Gastroesophageal sphincter (tissue), 4 donors: ENCODE results near the gene KCNMB3. TPM values are rescaled to one million over a fixed set of nuclear protein-coding genes. Genes with fewer than 3 reads are reported as not detected.
"Not testable (repeated sequence)": the region's sequence is repeated elsewhere in the genome, so short reads cannot be mapped to it uniquely, and the experiment has no call there.

Experiments
- ATAC-seq: fragments of 150-250 bp; one replicate; pipeline ENCODE4 v1.9.1; 2016; ENCODE audit warnings: mild to moderate bottlenecking, moderate library complexity
- H3K27ac ChIP-seq, 4 donors: fragments of 200-600 bp; sonication (generic) in 3 of 4; 1 replicate in 3 of 4; 2 replicates in 1 of 4; pipeline ENCODE4 v1.5.1; 2016 to 2019
- H3K27me3 ChIP-seq: fragments of 200-600 bp; sonication (generic); one replicate; pipeline ENCODE4 v1.5.1; 2019
- H3K36me3 ChIP-seq, 2 donors: fragments of 200-600 bp; sonication (generic); one replicate each; pipeline ENCODE4 v1.5.1; 2019; ENCODE audit warnings: control low read depth in 1 of 2
- H3K4me1 ChIP-seq, 3 donors: fragments of 200-600 bp; sonication (generic); 1 replicate in 2 of 3; 2 replicates in 1 of 3; pipeline ENCODE4 v1.5.1; 2016 to 2019; ENCODE audit warnings: control low read depth in 2 of 3
- H3K4me3 ChIP-seq, 2 donors: fragments of 200-600 bp; sonication (generic); one replicate each; pipeline ENCODE4 v1.5.1; 2019; ENCODE audit warnings: mild to moderate bottlenecking in 1 of 2, moderate library complexity in 1 of 2
- H3K9me3 ChIP-seq, 3 donors: fragments of 200-600 bp; sonication (generic); one replicate each; pipeline ENCODE4 v1.5.1; 2017 to 2019; ENCODE audit warnings: control low read depth in 2 of 3
- EP300 ChIP-seq: sonication (generic); formaldehyde crosslinking; IDR thresholded peaks from one replicate; pipeline ENCODE4 v1.6.1; 2017; ENCODE audit warnings: antibody characterized with exemption, mild to moderate bottlenecking
- POLR2A ChIP-seq, 2 donors: fragments of 450-650 bp; IDR thresholded peaks; one replicate each; pipeline ENCODE4 v1.6.1; 2017; ENCODE audit warnings: antibody characterized with exemption in 2 of 2, mild to moderate bottlenecking in 2 of 2, moderate library complexity in 1 of 2
- POLR2AphosphoS5 ChIP-seq: sonication (generic); formaldehyde crosslinking; IDR thresholded peaks from one replicate; pipeline ENCODE4 v1.6.1; 2017; ENCODE audit warnings: antibody characterized with exemption
- WGBS, 2 donors: methylation state at CpG; one replicate each; pipeline ENCODE4 v1.1.5; 2018; ENCODE audit warnings: low coverage in 1 of 2; 5-methylcytosine and 5-hydroxymethylcytosine counted together
- total RNA-seq, 4 donors: library from RNA; depleted of rRNA; stranded (reverse); fragments of >200 nt; gene quantifications; one replicate each; pipeline ENCODE4 v1.1.0, GENCODE V29; 2016
- TF ChIP-seq, protein P1 (sequence below), 4 experiments: fragments of 200-600 bp in 2 of 4; fragments of 450-650 bp in 2 of 4; sonication (generic) in 1 of 4; IDR thresholded peaks; one replicate each; pipeline ENCODE4 v1.5.1; 2017 to 2019; ENCODE audit warnings: antibody characterized with exemption in 4 of 4, mild to moderate bottlenecking in 2 of 4, moderate library complexity in 2 of 4

KCNMB3 gene
- total RNA-seq, 4 donors from 2014 or later = 1.0 to 6.2 (median 4.1) TPM

DNA sequence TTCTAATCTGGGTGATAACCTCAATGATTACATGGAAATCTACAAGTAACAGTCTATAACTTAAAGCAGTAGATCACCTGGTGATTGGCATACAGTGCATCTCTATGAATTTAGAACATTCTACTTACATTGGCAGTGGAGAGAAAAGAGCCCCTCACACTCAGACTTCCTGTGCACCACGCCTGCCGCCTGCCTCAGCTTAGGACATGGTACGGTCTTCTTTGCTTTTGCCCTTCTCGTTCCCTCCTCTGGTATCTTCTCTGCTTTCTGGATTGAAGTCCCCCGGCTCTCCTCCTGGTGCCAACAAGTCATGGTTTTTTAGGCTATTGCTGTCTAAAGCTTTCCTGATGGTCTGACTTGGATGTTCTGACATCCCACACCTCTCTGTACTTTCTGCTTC is 7.9 kb upstream of the KCNMB3 start:
- Histone ChIP-seq H3K36me3 (no peaks in the 10 kb centered on the region), H3K27ac (no peak overlapping the region), H3K4me1 (peaks cover 0 to 3% (median 0%) of the 10 kb centered on the region in 3 donors), H3K27me3 (no peaks in the 10 kb centered on the region), H3K4me3 (no peak overlapping the region), H3K9me3 (peaks cover 0 to 14% (median 0%) of the 10 kb centered on the region in 3 donors)
- TF ChIP-seq, protein P1, sequence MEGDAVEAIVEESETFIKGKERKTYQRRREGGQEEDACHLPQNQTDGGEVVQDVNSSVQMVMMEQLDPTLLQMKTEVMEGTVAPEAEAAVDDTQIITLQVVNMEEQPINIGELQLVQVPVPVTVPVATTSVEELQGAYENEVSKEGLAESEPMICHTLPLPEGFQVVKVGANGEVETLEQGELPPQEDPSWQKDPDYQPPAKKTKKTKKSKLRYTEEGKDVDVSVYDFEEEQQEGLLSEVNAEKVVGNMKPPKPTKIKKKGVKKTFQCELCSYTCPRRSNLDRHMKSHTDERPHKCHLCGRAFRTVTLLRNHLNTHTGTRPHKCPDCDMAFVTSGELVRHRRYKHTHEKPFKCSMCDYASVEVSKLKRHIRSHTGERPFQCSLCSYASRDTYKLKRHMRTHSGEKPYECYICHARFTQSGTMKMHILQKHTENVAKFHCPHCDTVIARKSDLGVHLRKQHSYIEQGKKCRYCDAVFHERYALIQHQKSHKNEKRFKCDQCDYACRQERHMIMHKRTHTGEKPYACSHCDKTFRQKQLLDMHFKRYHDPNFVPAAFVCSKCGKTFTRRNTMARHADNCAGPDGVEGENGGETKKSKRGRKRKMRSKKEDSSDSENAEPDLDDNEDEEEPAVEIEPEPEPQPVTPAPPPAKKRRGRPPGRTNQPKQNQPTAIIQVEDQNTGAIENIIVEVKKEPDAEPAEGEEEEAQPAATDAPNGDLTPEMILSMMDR (IDR thresholded peaks at IDR 0.05) = no peak
- TF ChIP-seq POLR2A (IDR thresholded peaks at IDR 0.05) (no peak), EP300 (no peak), POLR2AphosphoS5 (no peak)
- no peak for ATAC-seq
- WGBS, 2 donors = 87 to 95% methylated on average over 3 to 4 of the region's 5 CpGs

GRCh38 chr3:179257742-179258141 is 6.8 kb upstream of the KCNMB3 start:
- ATAC-seq, H3K27ac ChIP-seq, H3K4me3 ChIP-seq, H3K36me3 ChIP-seq, H3K4me1 ChIP-seq, H3K27me3 ChIP-seq: not testable (repeated sequence)
- H3K9me3 ChIP-seq = peaks cover 0 to 14% (median 0%) of the 10 kb centered on the region in 3 donors
- WGBS, 2 donors = 76 to 98% methylated on average over 3 to 5 of the region's 11 CpGs

DNA sequence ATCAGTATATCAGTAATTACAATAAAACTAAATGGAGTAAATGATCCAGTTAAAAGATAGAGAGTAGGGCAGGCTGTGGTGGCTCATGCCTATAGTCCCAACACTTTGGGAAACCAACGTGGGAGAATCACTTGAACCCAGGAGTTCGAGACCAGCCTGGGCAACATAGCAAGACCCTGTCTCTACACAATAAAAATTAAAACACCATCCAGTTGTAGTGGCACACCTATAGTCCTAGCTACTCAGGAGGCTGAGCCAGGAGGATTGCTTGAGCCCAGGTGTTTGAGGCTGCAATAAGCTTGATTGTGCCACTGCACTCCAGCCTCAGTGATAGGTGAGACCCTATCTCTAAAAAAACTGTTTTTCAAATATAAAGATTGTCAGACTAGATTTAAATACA is 5.9 kb upstream of the KCNMB3 start:
- no peak for ATAC-seq
- no peak overlapping the region for H3K4me3 ChIP-seq
- no peaks in the 10 kb centered on the region for H3K36me3 ChIP-seq
- H3K27me3 ChIP-seq = no peaks in the 10 kb centered on the region
- H3K27ac ChIP-seq = no peak overlapping the region
- H3K9me3 ChIP-seq = peaks cover 0 to 14% (median 0%) of the 10 kb centered on the region in 3 donors
- TF ChIP-seq POLR2AphosphoS5 = no peak
- TF ChIP-seq EP300 = no peak
- TF ChIP-seq, protein P1 (IDR thresholded peaks at IDR 0.05) = no peak
- TF ChIP-seq POLR2A (IDR thresholded peaks at IDR 0.05) = no peak
- H3K4me1 ChIP-seq = peaks cover 0 to 3% (median 0%) of the 10 kb centered on the region in 3 donors
- 88 to 100% methylated on average over 2 of the region's 2 CpGs for WGBS, 2 donors

DNA sequence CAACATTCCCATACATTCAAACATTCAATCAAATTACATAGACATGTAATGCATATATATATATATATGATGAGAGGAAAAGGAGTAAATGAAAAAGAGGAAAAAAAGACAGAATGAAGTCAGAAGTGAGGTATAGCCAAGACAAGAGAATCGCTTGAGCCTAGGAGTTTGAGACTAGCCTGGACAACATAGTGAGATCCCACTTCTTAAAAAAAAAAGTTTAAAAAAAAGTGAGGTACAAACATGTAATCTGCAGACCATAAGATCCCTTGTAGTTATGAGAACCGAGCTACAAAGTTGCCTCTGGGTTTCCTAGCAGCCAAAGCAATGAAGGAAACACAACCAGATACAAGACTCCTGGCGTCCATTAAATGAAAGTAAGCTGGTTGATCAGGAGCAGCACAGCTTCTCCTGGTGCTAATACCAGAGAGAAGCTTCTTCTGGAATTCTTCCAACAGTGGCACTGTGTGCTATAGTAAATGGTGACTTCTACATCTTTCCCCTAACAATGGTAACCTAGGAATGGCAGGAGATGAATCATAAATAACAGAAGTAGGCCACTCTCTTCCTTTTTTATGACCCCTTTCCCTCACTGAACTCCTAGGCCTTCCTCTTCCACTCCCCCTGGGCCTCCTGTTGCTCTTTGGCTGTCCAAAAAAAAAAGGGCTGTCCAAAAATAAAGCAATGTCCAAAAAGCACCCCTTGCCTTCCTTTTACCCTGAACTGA is 3.5 kb downstream of the KCNMB3 start:
- TF ChIP-seq EP300 (no peak), POLR2AphosphoS5 (no peak), POLR2A (IDR thresholded peaks at IDR 0.05) (no peak)
- TF ChIP-seq, protein P1 (IDR thresholded peaks at IDR 0.05) = no peak
- H3K27ac ChIP-seq = no peak overlapping the region
- H3K4me3 ChIP-seq = no peak overlapping the region
- no peaks in the 10 kb centered on the region for H3K27me3 ChIP-seq
- 89 to 97% methylated on average over 3 of the region's 3 CpGs for WGBS, 2 donors
- peaks cover 0 to 29% of the 10 kb centered on the region in 2 donors for H3K36me3 ChIP-seq
- H3K4me1 ChIP-seq = no peaks in the 10 kb centered on the region
- ATAC-seq = no peak
- no peaks in the 10 kb centered on the region for H3K9me3 ChIP-seq

DNA sequence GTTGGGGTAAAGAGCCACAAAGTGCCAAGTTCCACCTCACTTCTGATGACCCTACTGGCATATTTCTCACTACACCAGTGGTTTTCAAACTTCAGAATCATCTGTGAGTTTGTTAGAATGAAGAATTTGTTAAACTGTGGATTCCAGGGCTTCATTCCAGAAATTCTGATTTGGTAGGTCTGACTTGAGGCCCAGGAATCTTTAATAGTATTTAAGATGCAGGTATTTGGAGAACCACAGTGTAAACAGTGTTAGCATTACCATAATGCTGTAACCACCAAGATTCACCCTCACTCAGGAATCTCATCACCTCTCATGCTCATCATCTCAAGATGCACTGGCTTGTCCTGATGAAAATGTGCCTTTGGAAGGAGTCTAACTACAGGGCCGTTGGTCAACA is 6.0 kb downstream of the KCNMB3 start:
- WGBS, 2 donors = 88 to 89% methylated on average over 1 of the region's 1 CpG

GRCh38 chr3:179242859-179243258 is 8.1 kb downstream of the KCNMB3 start:
- 50 to 94% methylated on average over 1 of the region's 2 CpGs for WGBS, 2 donors
- not testable (repeated sequence) for H3K9me3 ChIP-seq, H3K27ac ChIP-seq, H3K36me3 ChIP-seq, H3K4me3 ChIP-seq, ATAC-seq, H3K4me1 ChIP-seq, H3K27me3 ChIP-seq

More for the DNA sequence above, 6.0 kb downstream of the KCNMB3 start:
- no peak for TF ChIP-seq EP300
- no peak for TF ChIP-seq POLR2A (IDR thresholded peaks at IDR 0.05)
- no peak for TF ChIP-seq POLR2AphosphoS5
- TF ChIP-seq, protein P1 (IDR thresholded peaks at IDR 0.05) = no peak
- Histone ChIP-seq H3K9me3 (no peaks in the 10 kb centered on the region), H3K27ac (no peak overlapping the region), H3K27me3 (no peaks in the 10 kb centered on the region), H3K4me1 (no peaks in the 10 kb centered on the region), H3K4me3 (no peak overlapping the region), H3K36me3 (peaks cover 0 to 11% of the 10 kb centered on the region in 2 donors)
- ATAC-seq = no peak

DNA sequence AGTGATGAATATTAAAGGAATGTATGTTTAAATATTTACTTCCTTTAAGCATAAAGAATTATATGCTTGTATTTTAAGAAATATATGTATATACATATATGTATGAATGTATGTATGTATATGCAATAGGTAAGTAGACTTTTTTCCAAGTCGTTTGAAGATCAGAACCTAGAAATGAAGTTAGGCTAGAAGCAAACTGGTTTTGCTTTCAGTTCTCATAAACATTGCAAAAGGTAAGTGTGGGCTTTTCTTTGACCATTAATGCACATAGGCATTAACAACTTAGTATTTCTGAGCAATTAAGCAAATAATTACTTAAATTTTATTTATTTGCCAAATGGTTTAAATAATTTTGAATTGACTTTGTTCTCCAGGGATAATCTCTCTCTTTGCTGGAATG is 10.6 kb downstream of the KCNMB3 start:
- not testable (repeated sequence) for H3K9me3 ChIP-seq, H3K27ac ChIP-seq, H3K27me3 ChIP-seq, H3K4me1 ChIP-seq, H3K4me3 ChIP-seq, ATAC-seq
- H3K36me3 ChIP-seq = peaks cover 0 to 17% of the 10 kb centered on the region in 2 donors
- 30 to 41% methylated on average over 1 of the region's 1 CpG for WGBS, 2 donors
